ENCODE results near the gene OSER1.
"Not testable (repeated sequence)": the region's sequence is repeated elsewhere in the genome, so short reads cannot be mapped to it uniquely, and the experiment has no call there.

OSER1 gene

GRCh38 chr20:44210406-44211176 lies at the start of gene OSER1:
OSER1 (minus strand) TSS chr20:44210771; CDS start chr20:44206957, 3,814 bp downstream.
- DNase-seq = peak; percentile 85

GRCh38 chr20:44258226-44258890 lies 47.8 kb upstream of the OSER1 start:
- DNase-seq = no peak

- DNase-seq = no peak
These were observed 46.4 kb upstream of the OSER1 start for GRCh38 chr20:44256961-44257360.

GRCh38 chr20:44255942-44256341 lies 45.4 kb upstream of the OSER1 start:
- no peak for DNase-seq

- DNase-seq = no peak
These were observed 43.5 kb upstream of the OSER1 start for GRCh38 chr20:44254073-44254472.

GRCh38 chr20:44253528-44253927 lies 43.0 kb upstream of the OSER1 start:
- DNase-seq = no peak

GRCh38 chr20:44251284-44251683 lies 40.7 kb upstream of the OSER1 start:
- no peak for DNase-seq

- DNase-seq = no peak
These were observed 37.8 kb upstream of the OSER1 start for GRCh38 chr20:44248410-44248759.

GRCh38 chr20:44247586-44248409 lies 37.2 kb upstream of the OSER1 start:
- DNase-seq = no peak

GRCh38 chr20:44247131-44247571 lies 36.6 kb upstream of the OSER1 start, which contains the start of gene GDAP1L1:
GDAP1L1 (plus strand) TSS chr20:44247308; CDS start chr20:44247335, 27 bp downstream.
- DNase-seq = no peak

GRCh38 chr20:44245977-44246376 lies 35.4 kb upstream of the OSER1 start:
- no peak for DNase-seq

- no peak for DNase-seq
These were observed 31.2 kb upstream of the OSER1 start for GRCh38 chr20:44241796-44242195.

- DNase-seq = not testable (repeated sequence)
These were observed 26.3 kb upstream of the OSER1 start for GRCh38 chr20:44236840-44237239.

GRCh38 chr20:44235702-44236101 lies 25.1 kb upstream of the OSER1 start:
- no peak for DNase-seq

- no peak for DNase-seq
These were observed 24.2 kb upstream of the OSER1 start for GRCh38 chr20:44234566-44235317.

- no peak for DNase-seq
These were observed 23.0 kb upstream of the OSER1 start for GRCh38 chr20:44233436-44234016.

GRCh38 chr20:44232469-44232856 lies 21.9 kb upstream of the OSER1 start:
- DNase-seq = not testable (repeated sequence)

GRCh38 chr20:44231713-44232468 lies 21.3 kb upstream of the OSER1 start:
- DNase-seq = no peak

GRCh38 chr20:44231193-44231592 lies 20.6 kb upstream of the OSER1 start:
- no peak for DNase-seq

GRCh38 chr20:44228465-44229258 lies 18.1 kb upstream of the OSER1 start:
- DNase-seq = no peak

GRCh38 chr20:44224637-44225036 lies 14.1 kb upstream of the OSER1 start:
- no peak for DNase-seq
